Measurements from ENCODE around the gene XIRP2. TPM values are rescaled to one million over a fixed set of nuclear protein-coding genes. Genes with fewer than 3 reads are reported as not detected.

XIRP2 gene
- total RNA-seq, 2 experiments from 2014 or later: not detected

DNA sequence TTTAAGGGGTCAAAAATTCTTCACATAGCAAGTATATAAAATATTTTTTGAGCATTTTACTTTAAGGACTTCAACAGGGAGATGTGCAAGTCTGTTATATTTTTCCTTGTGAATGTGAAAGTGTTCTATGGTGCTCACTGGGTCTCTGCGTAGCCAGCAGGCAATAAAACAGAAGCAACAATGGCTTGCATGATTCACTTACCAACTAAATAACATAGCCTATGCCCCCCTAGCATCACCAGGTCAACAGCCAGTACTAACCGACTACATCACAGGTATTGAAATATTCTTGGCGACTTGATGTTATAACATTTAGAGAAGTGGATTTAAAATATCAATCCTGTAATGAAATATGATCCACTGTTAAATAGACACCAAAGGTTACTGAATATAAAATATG, 398.9 kb downstream of the XIRP2 start:
- CTCF ChIA-PET: no interaction called here
- Mint-ChIP-seq H3K4me1 (ENCODE audit: low read depth) (no peaks in the 10 kb centered on the region), H3K27me3 (peaks cover 28% of the 10 kb centered on the region), H3K9me3 (no peaks in the 10 kb centered on the region), H3K27ac (no peak overlapping the region), H3K4me3 (no peak overlapping the region), H3K36me3 (ENCODE audit: low read depth) (no peaks in the 10 kb centered on the region)
- ATAC-seq (ENCODE audit: poor library complexity) (no peak), DNase-seq (no peak)
- Histone ChIP-seq H3K4me3 (ENCODE audit: low read length) (no peak overlapping the region), H3K9me3 (ENCODE audit: control insufficient read depth in 1 of 2, insufficient read depth in 1 of 2, low read length in 2 of 2) (no peaks in the 10 kb centered on the region), H3K27ac (ENCODE audit: low read depth in 1 of 2, low read length in 2 of 2) (no peak overlapping the region), H3K36me3 (ENCODE audit: insufficient read depth, low read length) (no peaks in the 10 kb centered on the region), H3K27me3 (ENCODE audit: control insufficient read depth in 1 of 2, insufficient read depth in 2 of 2, low read length in 2 of 2) (peaks cover 2 to 4% of the 10 kb centered on the region in 2 experiments), H3K4me1 (ENCODE audit: insufficient read depth, low read length) (no peaks in the 10 kb centered on the region)
- intact Hi-C loops (cut with DNase I, micrococcal nuclease): no loop called here
- POLR2A ChIA-PET: no interaction called here
- TF ChIP-seq, protein P1, sequence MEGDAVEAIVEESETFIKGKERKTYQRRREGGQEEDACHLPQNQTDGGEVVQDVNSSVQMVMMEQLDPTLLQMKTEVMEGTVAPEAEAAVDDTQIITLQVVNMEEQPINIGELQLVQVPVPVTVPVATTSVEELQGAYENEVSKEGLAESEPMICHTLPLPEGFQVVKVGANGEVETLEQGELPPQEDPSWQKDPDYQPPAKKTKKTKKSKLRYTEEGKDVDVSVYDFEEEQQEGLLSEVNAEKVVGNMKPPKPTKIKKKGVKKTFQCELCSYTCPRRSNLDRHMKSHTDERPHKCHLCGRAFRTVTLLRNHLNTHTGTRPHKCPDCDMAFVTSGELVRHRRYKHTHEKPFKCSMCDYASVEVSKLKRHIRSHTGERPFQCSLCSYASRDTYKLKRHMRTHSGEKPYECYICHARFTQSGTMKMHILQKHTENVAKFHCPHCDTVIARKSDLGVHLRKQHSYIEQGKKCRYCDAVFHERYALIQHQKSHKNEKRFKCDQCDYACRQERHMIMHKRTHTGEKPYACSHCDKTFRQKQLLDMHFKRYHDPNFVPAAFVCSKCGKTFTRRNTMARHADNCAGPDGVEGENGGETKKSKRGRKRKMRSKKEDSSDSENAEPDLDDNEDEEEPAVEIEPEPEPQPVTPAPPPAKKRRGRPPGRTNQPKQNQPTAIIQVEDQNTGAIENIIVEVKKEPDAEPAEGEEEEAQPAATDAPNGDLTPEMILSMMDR (IDR thresholded peaks at IDR 0.05): no peak

DNA sequence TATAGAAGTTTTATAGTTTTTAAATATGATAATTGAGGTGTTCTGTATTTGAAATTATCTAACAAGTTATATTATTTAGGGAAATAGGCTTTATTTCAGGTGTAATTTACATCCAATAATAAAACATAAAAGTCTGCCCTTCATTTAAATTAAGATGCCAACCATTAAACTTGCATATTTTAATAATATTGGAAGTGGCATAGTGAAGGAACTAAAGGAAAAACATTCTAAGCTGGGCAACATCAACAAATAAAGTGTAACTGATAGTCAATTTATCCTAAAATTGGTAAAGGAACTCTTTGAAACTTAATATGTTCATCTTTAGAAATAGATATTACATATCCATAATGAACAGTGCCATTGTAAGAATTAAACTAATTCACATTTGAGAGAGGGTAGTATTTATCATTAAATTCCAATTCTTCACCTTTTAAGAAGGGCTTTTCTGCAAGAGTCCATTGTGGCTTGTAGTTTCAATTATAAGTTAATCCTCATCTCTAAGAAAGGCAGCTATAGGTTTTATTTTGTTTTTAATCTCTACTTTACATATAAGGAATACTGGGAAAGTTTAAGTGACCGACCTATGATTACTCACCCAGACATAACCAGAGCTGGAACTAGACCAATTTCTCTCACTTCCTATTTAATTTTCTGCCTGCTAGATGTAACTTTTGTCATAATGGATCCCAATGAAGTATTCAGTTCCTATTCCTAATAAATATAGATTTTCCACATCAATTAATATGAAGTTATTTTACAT, 401.6 kb downstream of the XIRP2 start:
- no peak for ATAC-seq (ENCODE audit: poor library complexity)
- peaks cover 20% of the 10 kb centered on the region for H3K4me1 ChIP-seq (ENCODE audit: insufficient read depth, low read length)
- no peak overlapping the region for H3K4me3 Mint-ChIP-seq
- no peak overlapping the region for H3K27ac Mint-ChIP-seq
- H3K36me3 Mint-ChIP-seq (ENCODE audit: low read depth): no peaks in the 10 kb centered on the region
- H3K27me3 Mint-ChIP-seq: peaks cover 44% of the 10 kb centered on the region
- TF ChIP-seq, protein P1 (IDR thresholded peaks at IDR 0.05): no peak
- intact Hi-C loops (cut with DNase I, micrococcal nuclease): no loop called here
- H3K9me3 ChIP-seq (ENCODE audit: control insufficient read depth in 1 of 2, insufficient read depth in 1 of 2, low read length in 2 of 2): peaks cover 0 to 12% of the 10 kb centered on the region in 2 experiments
- POLR2A ChIA-PET: no interaction called here
- CTCF ChIA-PET: no interaction called here
- no peak for DNase-seq
- H3K36me3 ChIP-seq (ENCODE audit: insufficient read depth, low read length): no peaks in the 10 kb centered on the region
- no peak overlapping the region for H3K27ac ChIP-seq (ENCODE audit: low read depth in 1 of 2, low read length in 2 of 2)
- H3K27me3 ChIP-seq (ENCODE audit: control insufficient read depth in 1 of 2, insufficient read depth in 2 of 2, low read length in 2 of 2): peaks cover 22% of the 10 kb centered on the region in 2 experiments
- peaks cover 13% of the 10 kb centered on the region for H3K4me1 Mint-ChIP-seq (ENCODE audit: low read depth)
- H3K9me3 Mint-ChIP-seq: no peaks in the 10 kb centered on the region
- no peak overlapping the region for H3K4me3 ChIP-seq (ENCODE audit: low read length)

DNA sequence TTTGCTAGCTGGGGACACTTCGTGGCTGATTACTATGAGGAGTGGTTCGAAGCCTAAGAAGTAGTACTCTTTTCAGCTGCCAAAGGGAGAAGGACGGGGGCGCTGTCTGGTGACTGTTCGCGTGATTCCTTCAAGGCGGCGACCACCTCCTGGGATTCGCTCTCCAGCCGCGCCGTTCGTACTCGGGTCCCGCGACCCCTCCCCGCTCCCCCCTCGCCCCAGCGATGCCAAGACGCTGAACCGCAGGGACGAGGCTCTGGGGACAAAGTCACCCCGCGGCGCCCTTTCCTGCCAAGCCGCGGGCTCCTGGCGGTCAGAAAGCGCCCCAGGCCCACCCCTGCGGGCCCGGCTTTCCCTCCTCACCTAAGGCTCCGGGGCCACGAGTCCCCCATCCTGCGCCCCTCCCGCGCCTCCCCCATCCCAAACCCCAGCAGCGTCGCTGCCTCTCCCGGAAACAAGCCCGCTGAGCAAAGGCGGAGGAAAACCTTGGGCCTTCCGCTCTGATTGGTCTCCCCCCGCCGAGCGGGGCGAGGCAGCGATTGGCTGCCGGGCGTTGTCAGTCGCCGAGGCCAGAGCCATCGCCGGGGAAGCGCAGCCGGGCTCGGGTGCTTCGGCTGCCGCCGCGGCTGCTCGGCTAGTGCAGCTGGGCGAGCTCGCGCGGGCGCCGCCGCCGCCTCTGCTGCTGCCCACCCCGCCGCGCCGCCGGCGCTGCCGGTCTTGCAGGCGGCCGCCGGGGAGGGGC, 404.3 kb downstream of the XIRP2 start, which contains the start of gene B3GALT1:
Gene B3GALT1, plus strand, starts transcription at position 572 of the 742 bp plus-strand sequence.
- Histone ChIP-seq H3K27ac (ENCODE audit: low read depth in 1 of 2, low read length in 2 of 2) (no peak within 1 kb of the TSS), H3K4me1 (ENCODE audit: insufficient read depth, low read length) (peaks cover 20% of the 10 kb centered on the region), H3K27me3 (ENCODE audit: control insufficient read depth in 1 of 2, insufficient read depth in 2 of 2, low read length in 2 of 2) (peaks cover 27 to 31% of the 10 kb centered on the region in 2 experiments), H3K36me3 (ENCODE audit: insufficient read depth, low read length) (no peaks in the 10 kb centered on the region), H3K9me3 (ENCODE audit: control insufficient read depth in 1 of 2, insufficient read depth in 1 of 2, low read length in 2 of 2) (peaks cover 0 to 12% of the 10 kb centered on the region in 2 experiments), H3K4me3 (ENCODE audit: low read length) (peak within 1 kb of the TSS; percentile 47)
- CTCF ChIA-PET: interaction anchor here (0.8 kb wide), 1 partner anchor 10 kb away, joined by 3 read pairs; no protein-coding TSS in a partner anchor
- POLR2A ChIA-PET: interaction anchor here (1.1 kb wide), 1 partner anchor 11 kb away, joined by 3 read pairs; no protein-coding TSS in a partner anchor
- no peaks in the 10 kb centered on the region for H3K36me3 Mint-ChIP-seq (ENCODE audit: low read depth)
- intact Hi-C loops (cut with DNase I, micrococcal nuclease): no loop called here
- ATAC-seq (ENCODE audit: poor library complexity) (peak; percentile 87), DNase-seq (peak in 11 of 14 experiments; percentile 2 to 64 (median 26))
- H3K9me3 Mint-ChIP-seq: no peaks in the 10 kb centered on the region
- TF ChIP-seq, protein P1 (IDR thresholded peaks at IDR 0.05): no peak
- H3K4me1 Mint-ChIP-seq (ENCODE audit: low read depth): peaks cover 18% of the 10 kb centered on the region
- H3K27me3 Mint-ChIP-seq: peaks cover 67% of the 10 kb centered on the region
- H3K4me3 Mint-ChIP-seq: peak within 1 kb of the TSS; percentile 77
- H3K27ac Mint-ChIP-seq: no peak within 1 kb of the TSS

Measured in CD4-positive, alpha-beta T cell (primary cell).